Type B pancreatic cell (in vitro differentiated cells): ENCODE data around the gene SLIT2. TPM values are rescaled to one million over a fixed set of nuclear protein-coding genes. Genes with fewer than 3 reads are reported as not detected.

Source experiments
- DNase-seq: peaks from one replicate; pipeline ENCODE4 v3.0.0; 2021; ENCODE audit warnings: mixed read lengths; ENCODE audit not compliant: unreplicated experiment; ENCODE audit errors: extremely low spot score
- H3K27ac Mint-ChIP-seq: 2 replicates; pipeline ENCODE4 v1.8.0; 2021; ENCODE audit warnings: mild to moderate bottlenecking, mixed read lengths
- H3K27me3 Mint-ChIP-seq: 2 replicates; pipeline ENCODE4 v1.8.0; 2021; ENCODE audit warnings: mixed read lengths
- H3K36me3 Mint-ChIP-seq: 2 replicates; pipeline ENCODE4 v1.8.0; 2021; ENCODE audit warnings: mixed read lengths
- H3K4me1 Mint-ChIP-seq: one replicate; pipeline ENCODE4 v1.8.0; 2021; ENCODE audit warnings: mixed read lengths; ENCODE audit not compliant: unreplicated experiment
- H3K4me3 Mint-ChIP-seq: 2 replicates; pipeline ENCODE4 v1.8.0; 2021; ENCODE audit warnings: mild to moderate bottlenecking, mixed read lengths
- H3K9me3 Mint-ChIP-seq: 2 replicates; pipeline ENCODE4 v1.8.0; 2021; ENCODE audit warnings: mixed read lengths
- CTCF ChIP-seq: fragments of 200-600 bp; sonication (generic); conservative IDR thresholded peaks from 2 replicates; pipeline ENCODE4 v1.5.0; 2021; ENCODE audit warnings: antibody characterized with exemption, mild to moderate bottlenecking
- total RNA-seq: library from RNA; stranded (reverse); gene quantifications from 2 replicates; pipeline ENCODE4 v1.2.1, GENCODE V29; 2021; ENCODE audit warnings: low replicate concordance

The SLIT2 gene
- total RNA-seq, 1 donor from 2014 or later, result 105 TPM

GRCh38 chr4:20256381-20256881 is 4.7 kb downstream of the SLIT2 start:
- H3K4me1 Mint-ChIP-seq, result peaks cover 28% of the 10 kb centered on the region
- no peak for DNase-seq
- peaks cover 28% of the 10 kb centered on the region for H3K36me3 Mint-ChIP-seq
- H3K4me3 Mint-ChIP-seq, result peak overlapping the region; percentile 99
- H3K27ac Mint-ChIP-seq, result no peak overlapping the region
- H3K9me3 Mint-ChIP-seq, result no peaks in the 10 kb centered on the region
- H3K27me3 Mint-ChIP-seq, result peaks cover 57% of the 10 kb centered on the region
- TF ChIP-seq CTCF, result no peak

- Mint-ChIP-seq H3K36me3 (peaks cover 34% of the 10 kb centered on the region), H3K4me3 (no peak overlapping the region), H3K4me1 (peaks cover 41% of the 10 kb centered on the region), H3K27ac (no peak overlapping the region), H3K27me3 (peaks cover 40% of the 10 kb centered on the region), H3K9me3 (no peaks in the 10 kb centered on the region)
- no peak for DNase-seq
- no peak for TF ChIP-seq CTCF
Measured at GRCh38 chr4:20259707-20260106, 8.0 kb downstream of the SLIT2 start.

- H3K27me3 Mint-ChIP-seq, result peaks cover 29% of the 10 kb centered on the region
- DNase-seq, result no peak
- H3K4me3 Mint-ChIP-seq, result no peak overlapping the region
- H3K4me1 Mint-ChIP-seq, result peaks cover 37% of the 10 kb centered on the region
- no peaks in the 10 kb centered on the region for H3K9me3 Mint-ChIP-seq
- H3K27ac Mint-ChIP-seq, result no peak overlapping the region
- peaks cover 26% of the 10 kb centered on the region for H3K36me3 Mint-ChIP-seq
- no peak for TF ChIP-seq CTCF
Measured at GRCh38 chr4:20260821-20261220, 9.1 kb downstream of the SLIT2 start.

- no peak for DNase-seq
- Mint-ChIP-seq H3K27ac (no peak overlapping the region), H3K4me3 (no peak overlapping the region), H3K27me3 (peaks cover 24% of the 10 kb centered on the region), H3K9me3 (no peaks in the 10 kb centered on the region), H3K4me1 (peaks cover 39% of the 10 kb centered on the region), H3K36me3 (peaks cover 26% of the 10 kb centered on the region)
- TF ChIP-seq CTCF, result no peak
Measured at GRCh38 chr4:20262221-20262620, 10.5 kb downstream of the SLIT2 start.

- Mint-ChIP-seq H3K4me1 (peaks cover 43% of the 10 kb centered on the region), H3K36me3 (peaks cover 28% of the 10 kb centered on the region), H3K9me3 (no peaks in the 10 kb centered on the region), H3K4me3 (no peak overlapping the region), H3K27ac (no peak overlapping the region), H3K27me3 (peaks cover 18% of the 10 kb centered on the region)
- no peak for TF ChIP-seq CTCF
- DNase-seq, result no peak
Measured at GRCh38 chr4:20264688-20265087, 13.0 kb downstream of the SLIT2 start.

GRCh38 chr4:20265726-20266125 is 14.0 kb downstream of the SLIT2 start:
- H3K36me3 Mint-ChIP-seq, result peaks cover 26% of the 10 kb centered on the region
- H3K9me3 Mint-ChIP-seq, result no peaks in the 10 kb centered on the region
- no peak for DNase-seq
- H3K4me3 Mint-ChIP-seq, result no peak overlapping the region
- peaks cover 16% of the 10 kb centered on the region for H3K27me3 Mint-ChIP-seq
- no peak for TF ChIP-seq CTCF
- no peak overlapping the region for H3K27ac Mint-ChIP-seq
- peaks cover 47% of the 10 kb centered on the region for H3K4me1 Mint-ChIP-seq
